ENCODE data around the gene SOX18. TPM values are rescaled to one million over a fixed set of nuclear protein-coding genes. Genes with fewer than 3 reads are reported as not detected.
A peak's percentile ranks its signal among the peaks of the same experiment; 100 is the strongest.

Gene SOX18
- total and polyA plus RNA-seq, 10 donors = 7.3 to 63.1 (median 23.9) TPM

- Histone ChIP-seq H3K4me3 (no peak overlapping the region), H3K4me1 (peaks cover 0 to 4% (median 0%) of the 10 kb centered on the region in 6 donors), H3K36me3 (peaks cover 15 to 100% (median 92%) of the 10 kb centered on the region in 6 donors), H3K9me3 (no peaks in the 10 kb centered on the region), H3K27ac (no peak overlapping the region), H3K27me3 (replicated peaks in 1 of 7) (no peaks in the 10 kb centered on the region)
- no peak for DNase-seq
- intact Hi-C loops (cut with DNase I; ENCODE audit: low total_unique reads) = no loop called here
- no peak for TF ChIP-seq CTCF (IDR thresholded peaks at IDR 0.05 in 8 of 11, conservative IDR thresholded peaks at IDR 0.05 in 3 of 11)
- TF ChIP-seq POLR2A (IDR thresholded peaks at IDR 0.05) = no peak
- no peak for TF ChIP-seq POLR2AphosphoS5 (IDR thresholded peaks at IDR 0.05)
- 88 to 99% (median 89%) methylated on average over 15 of the region's 15 CpGs for WGBS, 5 donors
These were observed 25.9 kb downstream of the SOX18 start for GRCh38 chr20:64023361-64024140.

- no peak for DNase-seq
- Histone ChIP-seq H3K9me3 (no peaks in the 10 kb centered on the region), H3K4me1 (peaks cover 0 to 4% (median 0%) of the 10 kb centered on the region in 6 donors), H3K27ac (no peak overlapping the region), H3K27me3 (replicated peaks in 1 of 7) (no peaks in the 10 kb centered on the region), H3K4me3 (no peak overlapping the region), H3K36me3 (peaks cover 12 to 100% (median 92%) of the 10 kb centered on the region in 6 donors)
- TF ChIP-seq POLR2A (IDR thresholded peaks at IDR 0.05) (no peak), POLR2AphosphoS5 (IDR thresholded peaks at IDR 0.05) (peak in 1 of 3 donors; percentile 13)
- WGBS, 5 donors = 96 to 97% (median 97%) methylated on average over 16 to 17 of the region's 17 CpGs
- intact Hi-C loops (cut with DNase I; ENCODE audit: low total_unique reads) = no loop called here
These were observed 26.6 kb downstream of the SOX18 start for GRCh38 chr20:64022671-64023360.

DNA sequence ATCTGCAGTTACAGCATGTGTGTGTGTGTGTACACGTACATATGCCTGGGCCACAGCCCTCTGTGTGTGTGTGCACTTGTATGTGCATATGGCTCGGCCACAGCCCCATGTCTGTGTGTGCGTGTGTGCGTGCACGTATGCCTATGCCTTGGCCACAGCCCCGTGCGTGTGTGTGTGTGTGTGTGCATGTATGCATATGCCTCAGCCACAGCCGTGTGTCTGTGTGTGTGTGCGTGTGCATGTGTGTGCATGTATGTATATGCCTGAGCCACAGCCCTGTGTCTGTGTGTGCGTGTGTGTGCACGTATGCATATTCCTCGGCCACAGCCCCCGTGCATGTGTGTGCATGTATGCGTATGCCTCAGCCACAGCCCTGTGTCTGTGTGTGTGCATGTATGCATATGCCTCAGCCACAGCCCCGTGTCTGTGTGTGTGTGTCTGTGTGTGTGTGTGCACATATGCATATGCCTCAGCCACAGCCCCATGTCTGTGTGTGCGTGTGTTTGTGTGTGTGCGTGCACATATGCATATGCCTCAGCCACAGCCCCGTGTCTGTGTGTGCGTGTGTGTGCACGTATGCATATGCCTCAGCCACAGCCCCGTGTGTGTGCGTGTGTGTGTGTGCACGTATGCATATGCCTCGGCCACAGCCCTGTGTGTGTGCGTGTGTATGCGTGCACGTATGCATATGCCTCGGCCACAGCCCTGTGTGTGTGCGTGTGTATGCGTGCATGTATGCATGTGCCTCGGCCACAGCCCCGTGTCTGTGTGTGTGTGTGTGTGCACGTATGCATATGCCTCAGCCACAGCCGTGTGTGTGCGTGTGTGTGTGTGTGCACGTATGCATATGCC lies 28.1 kb downstream of the SOX18 start:
- no peaks in the 10 kb centered on the region for H3K9me3 ChIP-seq

More for the DNA sequence above, 28.1 kb downstream of the SOX18 start:
- Histone ChIP-seq H3K27me3 (replicated peaks in 1 of 7) (no peaks in the 10 kb centered on the region), H3K27ac (no peak overlapping the region), H3K4me1 (peaks cover 0 to 4% (median 0%) of the 10 kb centered on the region in 6 donors), H3K4me3 (no peak overlapping the region), H3K36me3 (peaks cover 8 to 100% (median 92%) of the 10 kb centered on the region in 6 donors)
- TF ChIP-seq POLR2A (IDR thresholded peaks at IDR 0.05) (no peak), POLR2AphosphoS5 (IDR thresholded peaks at IDR 0.05) (no peak), CTCF (IDR thresholded peaks at IDR 0.05 in 8 of 11, conservative IDR thresholded peaks at IDR 0.05 in 3 of 11) (no peak)
- no peak for DNase-seq
- intact Hi-C loops (cut with DNase I; ENCODE audit: low total_unique reads) = no loop called here
- WGBS, 5 donors = 91 to 96% (median 95%) methylated on average over 26 to 36 of the region's 36 CpGs

All from spleen (tissue), 11 donors.